Nasal cavity respiratory epithelium epithelial cell of viscerocranial mucosa (primary cell): Measurements from ENCODE around the gene RFNG. TPM values are rescaled to one million over a fixed set of nuclear protein-coding genes. Genes with fewer than 3 reads are reported as not detected.

Experiments used
- total RNA-seq: library from RNA; depleted of rRNA; stranded (reverse); fragments of >200 nt; gene quantifications from 2 replicates; pipeline ENCODE4 v1.2.3, GENCODE V29; 2014

RFNG gene
- 42.7 and 45.4 TPM in 2 replicates for total RNA-seq

DNA sequence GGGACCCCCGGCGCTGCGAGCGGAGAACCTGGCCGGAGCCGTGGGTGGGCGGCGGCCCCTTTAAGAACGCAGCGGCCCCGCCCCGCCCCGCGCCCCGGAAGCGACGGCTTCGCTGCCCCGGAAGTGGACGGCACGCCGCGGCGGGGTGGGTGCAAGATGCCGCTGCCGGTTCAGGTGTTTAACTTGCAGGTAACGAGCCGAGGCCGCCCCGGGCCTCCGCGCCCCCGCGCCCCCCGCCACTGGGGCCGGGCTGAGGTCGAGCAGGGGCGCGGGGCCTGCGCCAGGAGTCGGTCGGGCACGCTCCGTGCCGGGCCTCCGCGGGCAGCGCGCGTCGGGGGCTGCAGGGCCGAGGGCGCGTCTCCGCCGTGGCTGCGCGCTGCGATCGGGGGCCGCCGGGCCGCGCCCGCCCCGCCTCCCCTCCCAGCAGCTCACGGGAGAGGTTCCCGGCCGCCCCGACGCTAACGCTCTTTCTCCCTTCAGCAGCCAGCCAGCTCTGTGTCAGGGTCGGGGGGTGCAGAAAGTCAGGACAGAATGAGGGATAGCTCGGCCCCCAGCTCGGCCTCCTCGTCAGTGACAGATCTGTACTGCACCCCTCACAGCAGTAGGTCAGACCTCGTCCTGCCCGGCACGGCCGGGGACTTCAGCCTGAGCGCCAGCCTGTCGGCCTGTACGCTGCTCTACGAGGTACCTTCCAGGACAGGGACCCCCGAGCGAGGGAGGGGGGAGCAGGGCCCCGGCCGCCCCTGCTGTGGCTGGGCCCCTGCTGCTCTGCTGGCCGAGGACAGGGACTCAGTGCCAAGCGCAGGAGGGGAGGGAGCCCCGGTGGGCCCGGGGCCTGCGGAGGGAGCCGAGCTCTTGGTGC, at the start of gene RFNG, which contains the start of gene GPS1:
Gene RFNG (minus strand): TSS at position 36 of the 862 bp plus-strand sequence. CDS start 45 bp downstream, outside the sequence.
Gene GPS1 (plus strand): TSS at position 123 of the 862 bp plus-strand sequence. CDS start 34 bp downstream, at position 157.

GRCh38 chr17:82098169-82098938, 46.7 kb upstream of the RFNG start, which contains the start of gene FASN:
Gene FASN (minus strand): TSS chr17:82098236. CDS start chr17:82096445, 1,791 bp downstream.

DNA sequence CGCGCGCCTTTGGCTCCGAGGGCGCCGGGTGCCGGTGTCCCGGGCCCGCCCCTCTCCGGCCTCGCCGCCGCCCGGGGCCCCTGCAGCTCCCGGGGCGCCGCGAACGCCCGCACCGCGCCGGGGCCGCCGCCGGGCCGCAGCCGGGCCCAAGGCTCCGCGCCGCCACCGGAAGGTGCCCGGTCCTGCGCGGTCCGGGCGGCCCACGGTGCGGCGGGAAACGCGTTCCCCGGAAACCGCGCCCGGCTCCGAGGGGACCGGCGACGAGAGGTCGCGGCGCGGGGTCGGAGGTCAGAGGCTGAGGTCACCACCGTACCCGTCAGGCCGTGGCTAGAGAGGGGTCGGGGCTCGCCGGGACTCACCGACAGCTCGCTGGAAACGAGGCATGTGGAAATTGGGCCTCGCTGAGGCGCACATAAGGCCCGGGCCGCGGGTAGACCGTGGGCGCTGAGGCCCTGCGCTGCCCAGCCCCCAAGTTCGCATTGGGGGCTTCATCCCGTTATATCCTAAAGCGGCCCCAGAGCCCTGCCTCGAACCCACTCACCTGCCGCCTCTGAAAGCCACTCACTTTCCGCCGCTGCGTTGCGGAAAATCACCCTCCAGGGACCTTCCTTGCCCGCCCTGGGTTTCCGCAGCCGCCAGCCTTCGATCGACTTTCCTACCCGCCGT, 14.2 kb upstream of the RFNG start, which contains the start of gene DUS1L:
Gene DUS1L (minus strand): TSS at position 167 of the 666 bp plus-strand sequence. CDS start 745 bp downstream, outside the sequence.

DNA sequence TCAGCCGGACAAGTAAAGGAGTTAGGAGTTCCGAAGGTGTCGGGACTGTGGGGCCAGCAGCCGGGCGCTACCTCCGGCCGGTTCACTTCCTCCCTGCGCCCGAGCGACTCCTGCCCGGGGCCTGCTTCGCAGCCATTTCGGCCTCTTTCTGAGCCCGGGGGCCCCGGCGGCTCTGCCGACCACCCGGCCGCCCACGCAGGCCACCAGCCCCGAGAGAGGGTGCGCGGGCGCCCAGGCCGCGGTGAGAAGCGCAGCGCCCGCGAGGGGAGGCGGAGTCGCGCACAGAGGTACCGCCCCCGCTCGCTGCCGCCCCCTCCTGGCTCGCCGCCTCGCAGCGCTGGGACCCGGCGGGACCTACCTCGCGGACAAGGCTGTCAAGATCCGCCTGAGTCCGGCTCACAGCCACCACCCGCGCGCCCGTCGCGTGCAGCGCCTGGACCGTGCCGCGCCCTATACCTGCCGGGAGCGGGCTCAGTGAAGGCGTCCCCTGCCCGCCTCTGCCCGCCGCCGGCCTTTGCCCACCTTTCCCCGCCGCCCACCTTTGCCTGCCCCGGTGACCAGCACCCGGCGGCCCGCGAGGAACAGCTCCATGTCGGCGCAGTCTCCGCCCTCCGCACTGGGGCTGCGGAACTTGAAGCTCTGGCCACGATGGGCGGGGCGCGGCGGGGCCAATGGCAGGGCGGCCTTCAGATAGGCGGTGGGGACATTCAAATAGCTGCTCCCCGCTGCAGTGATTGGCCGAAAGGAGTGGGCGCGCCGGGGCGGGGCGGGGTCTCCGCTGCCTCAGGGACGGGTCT, 14.3 kb downstream of the RFNG start, which contains the start of gene DCXR:
Gene DCXR (minus strand): TSS at position 606 of the 797 bp plus-strand sequence. CDS start 15 bp downstream, at position 591.

GRCh38 chr17:82031303-82031884, 20.2 kb downstream of the RFNG start, which contains the start of gene RAC3:
Gene RAC3 (plus strand): TSS chr17:82031678. CDS start chr17:82031762, 84 bp downstream.

GRCh38 chr17:82022981-82023446, 28.6 kb downstream of the RFNG start, which contains the start of gene LRRC45:
Gene LRRC45 (plus strand): TSS chr17:82023305. CDS start chr17:82023644, 339 bp downstream.

DNA sequence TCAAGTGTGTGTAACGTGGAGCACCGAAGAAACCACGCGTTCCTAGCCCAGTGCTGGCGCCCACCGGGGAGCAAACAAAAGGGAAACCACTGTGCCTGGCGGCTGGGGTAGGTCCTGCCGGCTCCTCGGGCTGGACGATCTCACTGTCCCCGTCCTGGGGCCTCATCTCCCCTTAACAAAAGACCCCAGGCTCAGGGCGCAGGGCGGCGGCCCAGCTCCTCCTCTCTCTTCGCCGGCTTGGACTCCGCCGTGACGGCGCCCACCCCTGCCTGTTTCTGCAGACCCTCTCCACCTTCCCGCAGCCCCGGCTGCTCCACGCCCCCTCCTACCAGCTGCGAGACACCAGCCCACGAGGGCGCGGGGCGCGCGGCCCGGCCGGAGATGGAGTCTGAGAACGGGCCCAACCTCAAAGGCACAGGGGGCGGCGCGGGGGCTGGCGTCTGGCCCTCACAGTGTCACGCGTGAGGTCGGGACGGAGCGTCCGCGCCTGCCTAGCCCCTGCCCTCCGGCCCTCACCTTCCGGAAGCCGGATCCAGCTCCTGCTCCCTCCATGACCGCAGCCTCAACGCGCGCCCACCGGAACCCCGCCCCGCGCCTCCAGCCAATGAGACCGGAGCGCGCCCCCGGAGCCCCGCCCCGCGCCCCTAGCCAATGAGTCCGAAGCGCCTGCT, 29.2 kb downstream of the RFNG start, which contains the start of gene CENPX:
Gene CENPX (minus strand): TSS at position 569 of the 671 bp plus-strand sequence. CDS start 17 bp downstream, at position 552.

Other genes starting within 250 kb of the RFNG start
- gene GCGR, start 247.7 kb downstream of the RFNG start, total RNA-seq = 0.07 TPM in 1 of 2 replicates, not detected in the other
- gene MCRIP1, start 218.5 kb downstream of the RFNG start, total RNA-seq = 23.6 and 23.8 TPM in 2 replicates
- gene PPP1R27, start 216.8 kb downstream of the RFNG start, total RNA-seq = not detected in 2 replicates
- gene P4HB, start 191.3 kb downstream of the RFNG start, total RNA-seq = 966 and 1,211 TPM in 2 replicates
- 67.0 and 138 TPM in 2 replicates for gene ARHGDIA, start 180.5 kb downstream of the RFNG start, total RNA-seq
- gene ALYREF, start 160.2 kb downstream of the RFNG start, total RNA-seq = 74.2 and 108 TPM in 2 replicates
- 90.8 and 154 TPM in 2 replicates for gene ANAPC11, start 160.1 kb downstream of the RFNG start, total RNA-seq
- gene NPB, start 149.6 kb downstream of the RFNG start, total RNA-seq = under 0.01 and 0.21 TPM in 2 replicates
- 26.7 and 27.9 TPM in 2 replicates for gene PCYT2, start 140.4 kb downstream of the RFNG start, total RNA-seq
- gene SIRT7, start 133.6 kb downstream of the RFNG start, total RNA-seq = 34.8 and 44.8 TPM in 2 replicates
- gene MAFG, start 124.1 kb downstream of the RFNG start, total RNA-seq = 34.5 and 39.3 TPM in 2 replicates
- 128 and 141 TPM in 2 replicates for gene PYCR1, start 114.5 kb downstream of the RFNG start, total RNA-seq
- gene MYADML2, start 104.6 kb downstream of the RFNG start, total RNA-seq = not detected in 2 replicates
- gene NOTUM, start 90.6 kb downstream of the RFNG start, total RNA-seq = 0.07 TPM in 1 of 2 replicates, not detected in the other
- gene ASPSCR1, start 74.2 kb downstream of the RFNG start, total RNA-seq = 18.7 and 21.5 TPM in 2 replicates
- gene CENPX, start 28.9 kb downstream of the RFNG start, total RNA-seq = 11.7 and 17.8 TPM in 2 replicates
- gene LRRC45, start 28.5 kb downstream of the RFNG start, total RNA-seq = 2.7 and 7.8 TPM in 2 replicates
- 16.7 and 22.6 TPM in 2 replicates for gene RAC3, start 20.1 kb downstream of the RFNG start, total RNA-seq
- gene DCXR, start 14.1 kb downstream of the RFNG start, total RNA-seq = 40.5 and 110 TPM in 2 replicates
- gene GPS1, start 87 bp upstream of the RFNG start, total RNA-seq = 75.2 and 84.1 TPM in 2 replicates
- gene DUS1L, start 14.0 kb upstream of the RFNG start, total RNA-seq = 104 and 133 TPM in 2 replicates
- gene FASN, start 46.4 kb upstream of the RFNG start, total RNA-seq = 60.1 and 202 TPM in 2 replicates
- 8.5 and 16.2 TPM in 2 replicates for gene CCDC57, start 161.0 kb upstream of the RFNG start, total RNA-seq
- gene SLC16A3, start 177.2 kb upstream of the RFNG start, total RNA-seq = 94.0 and 272 TPM in 2 replicates
- 63.6 and 105 TPM in 2 replicates for gene CSNK1D, start 221.9 kb upstream of the RFNG start, total RNA-seq